ENCODE measurements around the gene ABLIM3. TPM values are rescaled to one million over a fixed set of nuclear protein-coding genes. Genes with fewer than 3 reads are reported as not detected.

ABLIM3 gene
- total RNA-seq, 1 donor from 2014 or later, result not detected

- Histone ChIP-seq H3K79me2 (ENCODE audit: low read depth) (no peaks in the 10 kb centered on the region), H2AFZ (replicated peaks) (no peak overlapping the region), H4K20me1 (ENCODE audit: low read depth) (no peaks in the 10 kb centered on the region), H3K27me3 (no peaks in the 10 kb centered on the region), H3K9ac (no peak overlapping the region), H3F3A (ENCODE audit: low read depth) (no peaks in the 10 kb centered on the region), H3K4me3 (no peak overlapping the region), H3K4me2 (no peak overlapping the region), H3K27ac (no peak overlapping the region), H3K36me3 (no peaks in the 10 kb centered on the region), H3K4me1 (no peaks in the 10 kb centered on the region), H3K9me3 (ENCODE audit: low read depth) (no peaks in the 10 kb centered on the region)
- Mint-ChIP-seq H3K9me3 (no peaks in the 10 kb centered on the region), H3K27ac (no peak overlapping the region), H3K4me3 (no peak overlapping the region), H3K36me3 (no peaks in the 10 kb centered on the region), H3K4me1 (peaks cover 8% of the 10 kb centered on the region), H3K27me3 (ENCODE audit: insufficient read depth, low read depth) (peaks cover 3% of the 10 kb centered on the region)
- no peak for TF ChIP-seq EZH2 (IDR thresholded peaks at IDR 0.05)
- no peak for TF ChIP-seq CTCF (IDR thresholded peaks at IDR 0.05)
- no peak for TF ChIP-seq EZH2phosphoT487 (IDR thresholded peaks at IDR 0.05)
- DNase-seq (ENCODE audit: low spot score), result no peak
These were observed 163.1 kb downstream of the ABLIM3 start for GRCh38 chr5:149304195-149305078.

GRCh38 chr5:149309354-149309753, 168.1 kb downstream of the ABLIM3 start:
- Histone ChIP-seq H3K9me3 (ENCODE audit: low read depth) (no peaks in the 10 kb centered on the region), H3K79me2 (ENCODE audit: low read depth) (no peaks in the 10 kb centered on the region), H3K36me3 (no peaks in the 10 kb centered on the region), H4K20me1 (ENCODE audit: low read depth) (no peaks in the 10 kb centered on the region), H3K27ac (no peak overlapping the region), H3K4me2 (no peak overlapping the region), H3K4me3 (no peak overlapping the region), H3K27me3 (no peaks in the 10 kb centered on the region), H3K9ac (no peak overlapping the region), H2AFZ (replicated peaks) (no peak overlapping the region), H3K4me1 (no peaks in the 10 kb centered on the region), H3F3A (ENCODE audit: low read depth) (no peaks in the 10 kb centered on the region)
- Mint-ChIP-seq H3K4me1 (peaks cover 13% of the 10 kb centered on the region), H3K27me3 (ENCODE audit: insufficient read depth, low read depth) (peaks cover 6% of the 10 kb centered on the region), H3K36me3 (no peaks in the 10 kb centered on the region), H3K27ac (no peak overlapping the region), H3K4me3 (no peak overlapping the region), H3K9me3 (no peaks in the 10 kb centered on the region)
- TF ChIP-seq EZH2phosphoT487 (IDR thresholded peaks at IDR 0.05) (no peak), EZH2 (IDR thresholded peaks at IDR 0.05) (no peak), CTCF (IDR thresholded peaks at IDR 0.05) (no peak)
- DNase-seq (ENCODE audit: low spot score), result no peak

Other genes with a start within 250 kb of the ABLIM3 start
- 0.12 and 0.69 TPM in 2 replicates for gene SH3TC2, start 78.4 kb upstream of the ABLIM3 start, total RNA-seq (ENCODE audit: low replicate concordance)
- 0.34 and 0.36 TPM in 2 replicates for gene AFAP1L1, start 130.4 kb downstream of the ABLIM3 start, total RNA-seq (ENCODE audit: low replicate concordance)
- gene GRPEL2, start 204.0 kb downstream of the ABLIM3 start, total RNA-seq (ENCODE audit: low replicate concordance), result 27.0 and 42.5 TPM in 2 replicates
- gene PCYOX1L, start 216.6 kb downstream of the ABLIM3 start, total RNA-seq (ENCODE audit: low replicate concordance), result 16.4 and 28.3 TPM in 2 replicates
- not detected in 2 replicates for gene IL17B, start 237.8 kb downstream of the ABLIM3 start, total RNA-seq (ENCODE audit: low replicate concordance)